Activated naive CD4-positive, alpha-beta T cell treated with anti-CD3 and anti-CD28 coated beads, Interleukin-2, amount 50 U/mL, for 72 hours (primary cell): ENCODE measurements around the gene OTOGL. TPM values are rescaled to one million over a fixed set of nuclear protein-coding genes. Genes with fewer than 3 reads are reported as not detected.

Source experiments
- ATAC-seq, 2 donors: fragments of 150-1000 bp; cut with Tn5 transposase; 2 replicates each; pipeline ENCODE4 v1.10.0; 2021; ENCODE audit warnings: mild to moderate bottlenecking in 2 of 2, moderate library complexity in 2 of 2
- DNase-seq, 2 donors: peaks; one replicate each; pipeline ENCODE4 v3.0.0; 2021 to 2022; ENCODE audit warnings: low spot score in 2 of 2
- H3K27ac Mint-ChIP-seq, 2 donors: one replicate each; pipeline ENCODE4 v1.8.0; 2022; ENCODE audit warnings: mild to moderate bottlenecking in 2 of 2, mixed read lengths in 2 of 2
- H3K36me3 Mint-ChIP-seq, 2 donors: one replicate each; pipeline ENCODE4 v1.8.0; 2022; ENCODE audit warnings: mixed read lengths in 2 of 2
- H3K9me3 Mint-ChIP-seq, 2 donors: one replicate each; pipeline ENCODE4 v1.8.0; 2022; ENCODE audit warnings: mixed read lengths in 2 of 2
- total RNA-seq, 2 donors: library from RNA; stranded (reverse); gene quantifications; one replicate each; pipeline ENCODE4 v1.2.3, GENCODE V29; 2022

The OTOGL gene
- total RNA-seq, 2 donors from 2014 or later, result not detected

DNA sequence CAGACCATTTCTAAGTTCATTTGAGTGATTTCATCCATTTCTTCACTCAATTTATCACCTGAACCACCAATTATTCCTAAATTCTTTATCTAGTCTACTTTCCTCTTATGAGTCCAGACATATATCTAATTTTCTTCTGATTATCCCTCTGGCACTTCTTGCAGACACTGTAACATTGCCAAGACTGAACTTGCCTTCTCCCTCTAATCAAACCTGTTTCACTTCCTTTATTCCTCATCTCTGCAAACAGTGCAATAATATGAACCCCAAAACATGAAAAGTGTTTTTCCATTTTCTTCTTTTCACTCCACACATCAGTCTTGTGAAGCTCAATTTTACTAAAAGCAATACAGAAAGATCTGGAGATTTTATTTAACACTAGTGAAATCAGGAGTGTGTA is 306.9 kb downstream of the OTOGL start:
- DNase-seq, result no peak
- H3K36me3 Mint-ChIP-seq, result no peaks in the 10 kb centered on the region
- no peak overlapping the region for H3K27ac Mint-ChIP-seq
- H3K9me3 Mint-ChIP-seq, result no peaks in the 10 kb centered on the region
- no peak for ATAC-seq

- Mint-ChIP-seq H3K27ac (no peak overlapping the region), H3K36me3 (no peaks in the 10 kb centered on the region), H3K9me3 (no peaks in the 10 kb centered on the region)
- ATAC-seq, result no peak
- no peak for DNase-seq
Measured at GRCh38 chr12:80411787-80412186, 312.4 kb downstream of the OTOGL start.

DNA sequence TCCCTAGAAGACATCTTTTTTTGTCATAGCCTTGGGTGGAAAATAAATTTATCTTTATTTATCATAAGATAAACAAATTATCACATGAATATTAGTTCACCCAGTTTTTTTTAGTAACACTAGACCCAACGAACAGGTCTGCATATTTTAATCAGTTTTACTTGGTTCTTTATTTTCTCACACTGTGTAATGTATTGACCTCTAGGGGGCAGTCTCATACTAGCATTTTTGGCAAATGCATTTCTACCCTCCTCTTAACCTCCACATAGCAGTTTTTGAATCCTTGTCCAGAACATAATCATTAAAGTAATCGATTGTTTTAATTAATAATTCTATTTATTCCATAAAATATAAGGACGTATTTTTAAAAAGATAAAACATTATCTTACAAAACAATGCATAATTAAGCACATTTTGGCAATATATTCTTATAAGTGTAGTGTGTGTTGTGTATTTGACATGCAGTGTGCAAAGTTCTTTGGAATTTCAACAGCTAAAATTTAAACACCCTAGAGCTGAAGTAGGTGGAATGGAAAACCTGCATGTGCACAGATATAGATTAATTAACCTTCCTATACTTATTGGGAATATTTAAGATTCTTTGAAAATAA is 313.1 kb downstream of the OTOGL start:
- peak in 1 of 2 donors; percentile 47 for ATAC-seq
- H3K36me3 Mint-ChIP-seq, result no peaks in the 10 kb centered on the region
- no peaks in the 10 kb centered on the region for H3K9me3 Mint-ChIP-seq
- DNase-seq, result peak in 1 of 2 donors; percentile 3
- no peak overlapping the region for H3K27ac Mint-ChIP-seq

DNA sequence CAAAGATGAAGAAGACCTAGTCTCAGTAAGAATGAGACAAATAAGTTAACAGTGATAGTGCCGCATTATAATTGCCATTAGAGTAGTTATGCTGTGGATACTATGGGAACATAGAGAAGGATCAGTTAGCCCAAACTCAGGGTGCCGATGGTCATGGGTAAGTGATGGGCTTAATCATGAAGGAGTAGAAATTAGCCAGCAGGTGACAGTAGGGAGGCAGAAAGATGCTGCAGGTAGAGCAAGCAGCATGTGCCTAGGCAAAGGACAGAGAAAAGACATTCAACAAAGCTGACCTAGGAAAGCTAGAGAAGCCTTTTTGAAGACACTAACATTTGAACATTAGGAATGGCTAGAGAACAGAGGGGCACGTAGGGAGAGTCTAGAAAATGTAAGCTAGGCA is 314.1 kb downstream of the OTOGL start:
- no peaks in the 10 kb centered on the region for H3K36me3 Mint-ChIP-seq
- no peak overlapping the region for H3K27ac Mint-ChIP-seq
- DNase-seq (no peak), ATAC-seq (no peak)
- H3K9me3 Mint-ChIP-seq, result no peaks in the 10 kb centered on the region

DNA sequence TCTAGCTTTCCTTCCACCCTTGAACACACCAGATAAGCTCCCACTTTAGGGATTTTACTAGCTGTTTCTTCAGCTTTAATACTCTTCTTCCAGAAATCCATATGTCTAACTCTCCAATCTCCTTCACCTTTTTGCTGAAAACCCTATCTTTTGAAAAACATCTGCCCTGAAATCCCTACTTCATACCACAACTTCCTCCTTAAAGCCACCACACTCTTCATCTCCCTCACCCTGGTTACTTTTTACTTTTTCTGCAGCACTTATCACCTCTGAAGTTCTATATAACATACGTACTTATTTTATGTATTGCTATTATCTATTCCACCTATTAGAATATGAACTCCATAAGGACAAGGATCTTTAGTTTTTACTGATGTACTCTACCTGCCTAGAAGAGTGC is 316.1 kb downstream of the OTOGL start:
- no peaks in the 10 kb centered on the region for H3K9me3 Mint-ChIP-seq
- no peak for DNase-seq
- H3K36me3 Mint-ChIP-seq, result no peaks in the 10 kb centered on the region
- ATAC-seq, result no peak
- no peak overlapping the region for H3K27ac Mint-ChIP-seq

DNA sequence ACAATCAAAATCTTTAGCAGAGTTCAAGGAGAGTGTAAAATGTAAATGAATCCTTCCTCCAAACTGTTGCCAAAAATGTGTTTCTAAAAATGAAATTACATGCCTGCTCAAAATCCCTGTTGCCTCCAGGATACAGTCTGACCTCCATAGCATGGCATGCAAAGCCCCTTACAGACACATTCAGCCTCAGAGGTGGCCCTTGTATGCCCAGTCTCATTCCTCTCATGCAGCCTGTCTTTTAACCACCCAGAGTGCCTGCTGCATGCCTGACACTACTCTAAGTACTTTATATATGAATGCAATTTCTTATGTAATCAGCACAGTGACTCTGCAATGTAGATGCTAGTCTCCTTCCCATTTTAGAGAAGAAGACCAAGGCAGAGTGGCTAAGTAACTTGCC is 320.3 kb downstream of the OTOGL start:
- ATAC-seq (no peak), DNase-seq (no peak)
- no peak overlapping the region for H3K27ac Mint-ChIP-seq
- H3K36me3 Mint-ChIP-seq, result no peaks in the 10 kb centered on the region
- H3K9me3 Mint-ChIP-seq, result no peaks in the 10 kb centered on the region

GRCh38 chr12:80420075-80420474 is 320.7 kb downstream of the OTOGL start:
- Mint-ChIP-seq H3K27ac (no peak overlapping the region), H3K36me3 (no peaks in the 10 kb centered on the region), H3K9me3 (no peaks in the 10 kb centered on the region)
- DNase-seq, result no peak
- ATAC-seq, result no peak

- H3K36me3 Mint-ChIP-seq, result no peaks in the 10 kb centered on the region
- no peak overlapping the region for H3K27ac Mint-ChIP-seq
- DNase-seq (no peak), ATAC-seq (no peak)
- no peaks in the 10 kb centered on the region for H3K9me3 Mint-ChIP-seq
Measured at GRCh38 chr12:80422550-80422949, 323.2 kb downstream of the OTOGL start.

Other genes starting within 250 kb of the OTOGL start
- 10 to 100 TPM; 66.6 to 73.7 TPM for gene PPP1R12A, start 164.4 kb upstream of the OTOGL start, total RNA-seq